H1 (cell line): ENCODE results near the gene CEACAM8. TPM values are rescaled to one million over a fixed set of nuclear protein-coding genes. Genes with fewer than 3 reads are reported as not detected.

Source experiments
- CTCF ChIA-PET: fragments of 300-600 bp; sonication (Branson Sonifier 250); formaldehyde crosslinking; loops from one replicate; lab custom pipeline; 2021; ENCODE audit not compliant: partially characterized antibody; lab: Charles Lee
- POLR2A ChIA-PET: fragments of 300-600 bp; sonication (Branson Sonifier 250); formaldehyde crosslinking; loops from one replicate; lab custom pipeline; 2021; ENCODE audit warnings: inconsistent platforms; ENCODE audit not compliant: partially characterized antibody; lab: Charles Lee
- DNase-seq, 2 experiments: peaks; one replicate each; pipeline versions ENCODE4 v3.0.0 to v3.0.0-alpha.2; 2010 to 2022; ENCODE audit warnings: low spot score in 2 of 2, low read depth in 1 of 2, mixed read lengths in 1 of 2
- FAIRE-seq: peaks from 2 replicates; lab custom pipeline; 2011; peaks lifted over from hg19 to GRCh38; lab: Jason Lieb, UNC
- H2AFZ ChIP-seq: 2 replicates; pipeline ENCODE4 v1.8.1; 2012; ENCODE audit warnings: low read length, inconsistent platforms
- H2AK5ac ChIP-seq: 2 replicates; pipeline ENCODE4 v1.6.1; 2013; ENCODE audit warnings: low read depth, low read length
- H2BK120ac ChIP-seq: replicated peaks from 2 replicates; pipeline ENCODE3; 2013; ENCODE audit warnings: low read depth, low read length, inconsistent platforms
- H2BK12ac ChIP-seq: 2 replicates; pipeline ENCODE4 v1.6.1; 2013; ENCODE audit warnings: low read depth, low read length
- H2BK15ac ChIP-seq: 2 replicates; pipeline ENCODE4 v1.6.1; 2013; ENCODE audit warnings: low read length
- H2BK20ac ChIP-seq: 2 replicates; pipeline ENCODE4 v1.6.1; 2013; ENCODE audit warnings: low read length
- H2BK5ac ChIP-seq: 2 replicates; pipeline ENCODE4 v1.6.1; 2013; ENCODE audit warnings: low read depth, low read length
- H3K14ac ChIP-seq: 2 replicates; pipeline ENCODE4 v1.6.1; 2013; ENCODE audit warnings: inconsistent platforms; ENCODE audit not compliant: insufficient read length
- H3K18ac ChIP-seq: 2 replicates; pipeline ENCODE4 v1.6.1; 2013; ENCODE audit warnings: low read length; ENCODE audit errors: extremely low read depth
- H3K23ac ChIP-seq: 2 replicates; pipeline ENCODE4 v1.6.1; 2013; ENCODE audit warnings: inconsistent platforms; ENCODE audit not compliant: insufficient read length
- H3K23me2 ChIP-seq: 2 replicates; pipeline ENCODE4 v1.6.1; 2013; ENCODE audit warnings: low read depth, low read length
- H3K27ac ChIP-seq: 2 replicates; pipeline ENCODE4 v1.6.1; 2011; ENCODE audit warnings: low read depth, low read length, inconsistent platforms
- H3K27me3 ChIP-seq, 4 experiments: replicated peaks in 1 of 4; 1 replicate in 1 of 4; 2 replicates in 3 of 4; pipeline versions ENCODE4 v1.6.1 to v1.8.1; 2011 to 2013; ENCODE audit warnings: low read length in 3 of 4, mild to moderate bottlenecking in 3 of 4, inconsistent platforms in 2 of 4, mixed read lengths in 2 of 4, moderate library complexity in 1 of 4; ENCODE audit not compliant: control insufficient read depth in 3 of 4, insufficient read depth in 3 of 4; ENCODE audit errors: extremely low read depth in 1 of 4
- H3K36me3 ChIP-seq, 4 experiments: 2 replicates each; pipeline versions ENCODE4 v1.6.1 to v1.8.1; 2011 to 2013; ENCODE audit warnings: mild to moderate bottlenecking in 4 of 4, low read length in 3 of 4, moderate library complexity in 2 of 4, control low read depth in 1 of 4, inconsistent platforms in 1 of 4; ENCODE audit not compliant: insufficient read depth in 4 of 4, control insufficient read depth in 2 of 4
- H3K4ac ChIP-seq: replicated peaks from 2 replicates; pipeline ENCODE3; 2013; ENCODE audit warnings: low read length, low read depth, mixed read lengths, inconsistent platforms; ENCODE audit not compliant: insufficient read length
- H3K4me1 ChIP-seq, 4 experiments: replicated peaks in 1 of 4; 1 replicate in 1 of 4; 2 replicates in 3 of 4; pipeline versions ENCODE4 v1.6.1 to v1.8.1; 2011 to 2013; ENCODE audit warnings: low read length in 3 of 4, inconsistent platforms in 2 of 4, mixed read lengths in 1 of 4; ENCODE audit not compliant: insufficient read depth in 4 of 4, control insufficient read depth in 3 of 4
- H3K4me2 ChIP-seq, 2 experiments: 2 replicates each; pipeline versions ENCODE4 v1.6.1 to v1.8.1; 2011 to 2013; ENCODE audit warnings: low read depth in 2 of 2, low read length in 2 of 2, control low read depth in 1 of 2, inconsistent platforms in 1 of 2, mild to moderate bottlenecking in 1 of 2; ENCODE audit not compliant: insufficient read depth in 1 of 2
- H3K4me3 ChIP-seq, 4 experiments: fragments of 200-600, 300-600 bp in 1 of 4; sonication (generic), shearing (Covaris generic), sonication (Bioruptor Twin) in 1 of 4; 2 replicates each; pipeline versions ENCODE4 v1.5.1 to v1.8.1; 2011 to 2016; ENCODE audit warnings: low read length in 4 of 4, low read depth in 3 of 4, control low read depth in 2 of 4, inconsistent platforms in 2 of 4, mild to moderate bottlenecking in 2 of 4, mixed read lengths in 1 of 4, moderate library complexity in 1 of 4; ENCODE audit not compliant: insufficient read depth in 2 of 4; ENCODE audit errors: extremely low read depth in 1 of 4
- H3K56ac ChIP-seq: replicated peaks from 2 replicates; pipeline ENCODE3; 2013; ENCODE audit warnings: low read depth, mild to moderate bottlenecking, mixed read lengths, low read length, inconsistent platforms; ENCODE audit not compliant: insufficient read length
- H3K79me1 ChIP-seq: 2 replicates; pipeline ENCODE4 v1.6.1; 2013; ENCODE audit warnings: low read depth, low read length, control low read depth
- H3K79me2 ChIP-seq, 2 experiments: 2 replicates each; pipeline versions ENCODE4 v1.6.1 to v1.8.1; 2012 to 2013; ENCODE audit warnings: low read length in 2 of 2, mild to moderate bottlenecking in 2 of 2, inconsistent platforms in 1 of 2; ENCODE audit not compliant: insufficient read depth in 2 of 2, control insufficient read depth in 1 of 2
- H3K9ac ChIP-seq, 4 experiments: replicated peaks in 1 of 4; 1 replicate in 1 of 4; 2 replicates in 3 of 4; pipeline versions ENCODE4 v1.6.1 to v1.8.1; 2011 to 2013; ENCODE audit warnings: low read depth in 3 of 4, low read length in 3 of 4, control low read depth in 2 of 4, mild to moderate bottlenecking in 2 of 4, moderate library complexity in 2 of 4, inconsistent platforms in 1 of 4; ENCODE audit errors: extremely low read depth in 1 of 4
- H3K9me3 ChIP-seq, 2 experiments: 2 replicates each; pipeline versions ENCODE4 v1.6.1 to v1.8.1; 2012 to 2013; ENCODE audit warnings: mild to moderate bottlenecking in 2 of 2, moderate library complexity in 2 of 2, control low read depth in 1 of 2, inconsistent platforms in 1 of 2, low read depth in 1 of 2, low read length in 1 of 2, mixed read lengths in 1 of 2; ENCODE audit not compliant: insufficient read depth in 2 of 2
- H4K20me1 ChIP-seq, 2 experiments: replicated peaks in 1 of 2; 2 replicates each; pipeline versions ENCODE3 to v1.8.1; 2011 to 2013; ENCODE audit warnings: inconsistent platforms in 2 of 2, low read length in 2 of 2, mild to moderate bottlenecking in 1 of 2; ENCODE audit not compliant: insufficient read depth in 2 of 2, control insufficient read depth in 1 of 2
- H4K5ac ChIP-seq: 2 replicates; pipeline ENCODE4 v1.6.1; 2013; ENCODE audit warnings: low read length, low read depth, mixed read lengths, inconsistent platforms; ENCODE audit not compliant: insufficient read length
- H4K8ac ChIP-seq: 2 replicates; pipeline ENCODE4 v1.8.0; 2013; ENCODE audit warnings: mild to moderate bottlenecking, moderate library complexity, low read length, inconsistent platforms; ENCODE audit not compliant: insufficient read depth; ENCODE audit errors: extremely low read depth
- H4K91ac ChIP-seq: replicated peaks from 2 replicates; pipeline ENCODE3; 2013; ENCODE audit warnings: low read length, mixed read lengths, inconsistent platforms; ENCODE audit not compliant: insufficient read length
- BRCA1 ChIP-seq: IDR thresholded peaks from 2 replicates; pipeline ENCODE4 v1.6.1; 2012; ENCODE audit warnings: low read depth, low read length, improper control_type of control experiment
- CBX8 ChIP-seq: fragments of 300-800, 300-1000 bp; sonication (generic); IDR thresholded peaks from 2 replicates; pipeline ENCODE4 v1.7.1; 2016; ENCODE audit warnings: low read depth, low read length, borderline replicate concordance
- EZH2 ChIP-seq: fragments of 200-600 bp; sonication (generic); IDR thresholded peaks from 2 replicates; pipeline ENCODE4 v1.7.1; 2012; ENCODE audit warnings: low read depth, mild to moderate bottlenecking, moderate library complexity, low read length, inconsistent platforms; ENCODE audit not compliant: severe bottlenecking
- JUN ChIP-seq: IDR thresholded peaks from 2 replicates; pipeline ENCODE4 v1.6.1; 2011; ENCODE audit warnings: low read depth, mild to moderate bottlenecking, improper control_type of control experiment, low read length
- KDM5A ChIP-seq: fragments of 200-600 bp; IDR thresholded peaks from 2 replicates; pipeline ENCODE4 v1.7.1; 2012; ENCODE audit warnings: mild to moderate bottlenecking, low read length, inconsistent platforms, mixed read lengths
- SAP30 ChIP-seq: fragments of 300-600 bp; sonication (generic); IDR thresholded peaks from 2 replicates; pipeline ENCODE4 v1.7.1; 2012; ENCODE audit warnings: low read length, moderate library complexity, mild to moderate bottlenecking, inconsistent platforms; ENCODE audit not compliant: insufficient read depth, insufficient replicate concordance
- TAF1 ChIP-seq: IDR thresholded peaks from 2 replicates; pipeline ENCODE4 v1.6.1; 2011; ENCODE audit warnings: mild to moderate bottlenecking, low read depth, low read length
- TCF12 ChIP-seq: IDR thresholded peaks from 2 replicates; pipeline ENCODE4 v1.6.1; 2011; ENCODE audit warnings: low read depth, mild to moderate bottlenecking, low read length
- YY1 ChIP-seq: IDR thresholded peaks from 2 replicates; pipeline ENCODE4 v1.6.1; 2011; ENCODE audit warnings: low read depth, mild to moderate bottlenecking, low read length
- WGBS, 2 experiments: shearing (Covaris generic) in 1 of 2; methylation state at CpG; one replicate each; pipeline versions ENCODE4 v1.1.6 to v1.1.7; 2013 to 2015; ENCODE audit warnings: low lambda C conversion rate in 2 of 2, mixed read lengths in 2 of 2, inconsistent platforms in 1 of 2, low coverage in 1 of 2, missing lambda C conversion rate in 1 of 2; ENCODE audit not compliant: insufficient replicate concordance in 2 of 2, insufficient coverage in 1 of 2, insufficient read length in 1 of 2; ENCODE audit errors: extremely low coverage in 1 of 2, missing lambda C conversion rate in 1 of 2; 5-methylcytosine and 5-hydroxymethylcytosine counted together
- polyA plus RNA-seq, 7 experiments: library from polyadenylated mRNA; depleted of rRNA in 3 of 7; stranded (reverse) in 5 of 7; unstranded in 2 of 7; fragments of >200 nt in 5 of 7; fragments of 200-250 nt in 2 of 7; gene quantifications; 1 replicate in 5 of 7; 2 replicates in 1 of 7; 4 replicates in 1 of 7; pipeline versions ENCODE4 v1.2.1 to v1.2.3, GENCODE V29; 2011 to 2013; ENCODE audit warnings: missing spikeins in 2 of 7, mixed read lengths in 2 of 7
- total RNA-seq: library from RNA; stranded (reverse); fragmentation: NEBNext Ultra II Directional; extraction: Animal tissue kit (Norgen Biotek cat#: 25700); gene quantifications from 2 replicates; pipeline ENCODE4 v1.2.1, GENCODE V29; 2021

Gene CEACAM8
- total and polyA plus RNA-seq, 2 of the 8 experiments (the other 6 are each of a cell fraction or from before 2014, with no cell fraction given) = not detected

GRCh38 chr19:42553292-42554045, 41.3 kb downstream of the CEACAM8 start:
- CTCF ChIA-PET = interaction anchor here (1.3 to 4.8 kb wide), 6 partner anchors 9 to 115 kb away, joined by 3 to 30 read pairs (median 6); no protein-coding TSS in a partner anchor
- Histone ChIP-seq H4K8ac (no peak overlapping the region), H3K9ac (no peak overlapping the region), H3K18ac (no peak overlapping the region), H3K4ac (no peak overlapping the region), H2AK5ac (no peak overlapping the region), H3K14ac (no peak overlapping the region), H3K36me3 (no peaks in the 10 kb centered on the region), H4K91ac (no peak overlapping the region), H3K56ac (no peak overlapping the region), H4K20me1 (no peaks in the 10 kb centered on the region), H2BK20ac (0 out of 2 replicates have a peak overlapping the region, but pooled peaks have one; percentile 3), H3K23ac (no peak overlapping the region), H3K27ac (no peak overlapping the region), H3K27me3 (no peaks in the 10 kb centered on the region; a peak in 2 of 7 replicates), H2BK120ac (no peak overlapping the region), H3K23me2 (no peaks in the 10 kb centered on the region), H3K4me2 (no peak overlapping the region), H2BK12ac (no peak overlapping the region), H3K79me2 (no peaks in the 10 kb centered on the region), H2AFZ (no peak overlapping the region), H3K9me3 (peaks cover 4 to 11% of the 10 kb centered on the region in 2 experiments; a peak in 1 of 4 replicates), H4K5ac (no peak overlapping the region)
- DNase-seq (no peak), FAIRE-seq (no peak)
- POLR2A ChIA-PET = no interaction called here
- TF ChIP-seq JUN = no peak
- no peak for TF ChIP-seq SAP30
- no peak for TF ChIP-seq CBX8
- TF ChIP-seq TCF12 = no peak
- TF ChIP-seq BRCA1 = no peak
- no peak for TF ChIP-seq TAF1
- no peak for TF ChIP-seq YY1
- no peak for TF ChIP-seq KDM5A
- no peak for TF ChIP-seq EZH2
- TF ChIP-seq, all 59 proteins: peak for 0
- no peak overlapping the region for H2BK15ac ChIP-seq
- H3K4me1 ChIP-seq = peaks cover 1 to 12% (median 8%) of the 10 kb centered on the region in 4 experiments
- no peak overlapping the region for H2BK5ac ChIP-seq
- H3K4me3 ChIP-seq = no peak overlapping the region
- WGBS, 2 experiments = 87% methylated on average over 4 of the region's 8 CpGs; no CpG with 5 or more reads in 1 of the 2 experiments
- no peaks in the 10 kb centered on the region for H3K79me1 ChIP-seq
